GM10847 (cell line): Measurements from ENCODE around the gene XPO6.

ENCODE experiments used
- POLR2A ChIP-seq: IDR thresholded peaks from 2 replicates; pipeline ENCODE4 v1.6.1; 2011; ENCODE audit not compliant: insufficient read length; ENCODE audit errors: extremely low read depth

XPO6 gene

GRCh38 chr16:28120754-28121153 is 91.0 kb downstream of the XPO6 start:
- TF ChIP-seq POLR2A: no peak

GRCh38 chr16:28118637-28119036 is 93.1 kb downstream of the XPO6 start:
- no peak for TF ChIP-seq POLR2A

GRCh38 chr16:28117168-28117565 is 94.6 kb downstream of the XPO6 start:
- no peak for TF ChIP-seq POLR2A

- no peak for TF ChIP-seq POLR2A
Observed at GRCh38 chr16:28112908-28113307, 98.9 kb downstream of the XPO6 start.

GRCh38 chr16:28110977-28111376 is 100.8 kb downstream of the XPO6 start:
- TF ChIP-seq POLR2A: no peak

- no peak for TF ChIP-seq POLR2A
Observed at GRCh38 chr16:28110479-28110878, 101.3 kb downstream of the XPO6 start.

GRCh38 chr16:28110074-28110473 is 101.7 kb downstream of the XPO6 start:
- no peak for TF ChIP-seq POLR2A

- no peak for TF ChIP-seq POLR2A
Observed at GRCh38 chr16:28108590-28109247, 103.0 kb downstream of the XPO6 start.

GRCh38 chr16:28107232-28107631 is 104.5 kb downstream of the XPO6 start:
- TF ChIP-seq POLR2A: no peak

- TF ChIP-seq POLR2A: no peak
Observed at GRCh38 chr16:28106467-28107215, 105.1 kb downstream of the XPO6 start.

- TF ChIP-seq POLR2A: no peak
Observed at GRCh38 chr16:28105954-28106353, 105.8 kb downstream of the XPO6 start.

- no peak for TF ChIP-seq POLR2A
Observed at GRCh38 chr16:28105297-28105696, 106.5 kb downstream of the XPO6 start.

- TF ChIP-seq POLR2A: no peak
Observed at GRCh38 chr16:28104404-28104803, 107.4 kb downstream of the XPO6 start.

- TF ChIP-seq POLR2A: no peak
Observed at GRCh38 chr16:28103516-28104170, 108.1 kb downstream of the XPO6 start.

GRCh38 chr16:28101533-28101890 is 110.3 kb downstream of the XPO6 start:
- no peak for TF ChIP-seq POLR2A

- no peak for TF ChIP-seq POLR2A
Observed at GRCh38 chr16:28100810-28101532, 110.8 kb downstream of the XPO6 start.
